MCF 10A (cell line): ENCODE results near the gene NRIP2. TPM values are rescaled to one million over a fixed set of nuclear protein-coding genes. Genes with fewer than 3 reads are reported as not detected.

Experiments used
- BruUV-seq: library from RNA; stranded (reverse); fragments of 400-500 nt; replicated peaks from 2 replicates; lab custom pipeline; 2021; lab: Mats Ljungman, UMichigan
- CTCF ChIA-PET: fragments of 300-600 bp; sonication (Branson Sonifier 250); formaldehyde crosslinking; extraction: SDS; loops from one replicate; lab custom pipeline; 2021; ENCODE audit warnings: antibody characterized with exemption, inconsistent platforms; lab: Yijun Ruan, JAX
- POLR2A ChIA-PET: fragments of 300-600, 350-650 bp; sonication (Branson Sonifier 250); formaldehyde crosslinking; extraction: SDS; loops from one replicate; lab custom pipeline; 2020; ENCODE audit warnings: antibody characterized with exemption, inconsistent platforms; lab: Yijun Ruan, JAX
- DNase-seq: peaks from one replicate; pipeline ENCODE4 v3.0.0-alpha.2; 2018; ENCODE audit not compliant: unreplicated experiment
- H3K27ac Mint-ChIP-seq: one replicate; pipeline ENCODE4 v1.8.0; 2022; ENCODE audit warnings: mild to moderate bottlenecking, low read depth, mixed read lengths; ENCODE audit not compliant: unreplicated experiment
- H3K27me3 Mint-ChIP-seq: one replicate; pipeline ENCODE4 v1.8.0; 2022; ENCODE audit warnings: mixed read lengths; ENCODE audit not compliant: insufficient read depth, unreplicated experiment
- H3K36me3 Mint-ChIP-seq: one replicate; pipeline ENCODE4 v1.8.0; 2022; ENCODE audit warnings: mild to moderate bottlenecking, moderate library complexity, mixed read lengths; ENCODE audit not compliant: insufficient read depth, unreplicated experiment
- H3K4me1 Mint-ChIP-seq: one replicate; pipeline ENCODE4 v1.8.0; 2022; ENCODE audit warnings: mixed read lengths; ENCODE audit not compliant: insufficient read depth, unreplicated experiment
- H3K4me3 Mint-ChIP-seq: one replicate; pipeline ENCODE4 v1.8.0; 2022; ENCODE audit warnings: mild to moderate bottlenecking, moderate library complexity, mixed read lengths; ENCODE audit not compliant: unreplicated experiment
- H3K9me3 Mint-ChIP-seq: one replicate; pipeline ENCODE4 v1.8.0; 2022; ENCODE audit warnings: mixed read lengths; ENCODE audit not compliant: unreplicated experiment
- CTCF ChIP-seq: fragments of 200-600 bp; IDR thresholded peaks from one replicate; pipeline ENCODE4 v1.8.0; 2022; ENCODE audit warnings: antibody characterized with exemption, mild to moderate bottlenecking; ENCODE audit not compliant: unreplicated experiment
- intact Hi-C: fragments of 100-400 bp; cut with micrococcal nuclease; formaldehyde crosslinking; loops from 2 replicates; pipeline ENCODE4 v1.14.1; 2022
- total RNA-seq: library from RNA; stranded (reverse); gene quantifications from 2 replicates; pipeline ENCODE4 v1.2.3, GENCODE V29; 2022

Gene NRIP2
- total RNA-seq, 1 experiment from 2014 or later = not detected

- TF ChIP-seq CTCF = no peak
- Mint-ChIP-seq H3K27me3 (no peaks in the 10 kb centered on the region), H3K4me1 (no peaks in the 10 kb centered on the region), H3K36me3 (peaks cover 41% of the 10 kb centered on the region), H3K9me3 (no peaks in the 10 kb centered on the region), H3K4me3 (no peak overlapping the region), H3K27ac (no peak overlapping the region)
- DNase-seq = no peak
- CTCF ChIA-PET = no interaction called here
- BruUV-seq = no TSS peak
- POLR2A ChIA-PET = no interaction called here
- intact Hi-C loops = no loop called here
Observed at GRCh38 chr12:2829275-2829674, 5.6 kb downstream of the NRIP2 start.

- DNase-seq = no peak
- ChIA-PET POLR2A (no interaction called here), CTCF (interaction anchor here (1.1 kb wide), 1 partner anchor 13 kb away, joined by 4 read pairs; no protein-coding TSS in a partner anchor)
- no TSS peak for BruUV-seq
- Mint-ChIP-seq H3K27me3 (no peaks in the 10 kb centered on the region), H3K27ac (no peak overlapping the region), H3K9me3 (no peaks in the 10 kb centered on the region), H3K4me1 (no peaks in the 10 kb centered on the region), H3K36me3 (peaks cover 61% of the 10 kb centered on the region), H3K4me3 (no peak overlapping the region)
- intact Hi-C loops = no loop called here
- no peak for TF ChIP-seq CTCF
Observed at GRCh38 chr12:2826721-2827515, 7.9 kb downstream of the NRIP2 start.

GRCh38 chr12:2826036-2826435 is 8.8 kb downstream of the NRIP2 start:
- DNase-seq = no peak
- no peaks in the 10 kb centered on the region for H3K27me3 Mint-ChIP-seq
- no peak overlapping the region for H3K27ac Mint-ChIP-seq
- H3K4me1 Mint-ChIP-seq = no peaks in the 10 kb centered on the region
- peaks cover 64% of the 10 kb centered on the region for H3K36me3 Mint-ChIP-seq
- intact Hi-C loops = no loop called here
- ChIA-PET POLR2A (no interaction called here), CTCF (no interaction called here)
- BruUV-seq = no TSS peak
- no peak overlapping the region for H3K4me3 Mint-ChIP-seq
- no peaks in the 10 kb centered on the region for H3K9me3 Mint-ChIP-seq
- TF ChIP-seq CTCF = no peak

- TF ChIP-seq CTCF = no peak
- no peak for DNase-seq
- peaks cover 63% of the 10 kb centered on the region for H3K36me3 Mint-ChIP-seq
- no TSS peak for BruUV-seq
- no peaks in the 10 kb centered on the region for H3K27me3 Mint-ChIP-seq
- no peaks in the 10 kb centered on the region for H3K9me3 Mint-ChIP-seq
- no peak overlapping the region for H3K27ac Mint-ChIP-seq
- intact Hi-C loops = no loop called here
- no peaks in the 10 kb centered on the region for H3K4me1 Mint-ChIP-seq
- H3K4me3 Mint-ChIP-seq = no peak overlapping the region
- CTCF ChIA-PET = no interaction called here
- POLR2A ChIA-PET = no interaction called here
Observed at GRCh38 chr12:2825132-2825531, 9.7 kb downstream of the NRIP2 start.
